ENCODE measurements around the gene MBD3. TPM values are rescaled to one million over a fixed set of nuclear protein-coding genes. Genes with fewer than 3 reads are reported as not detected.

Gene MBD3
- total RNA-seq, 1 donor from 2014 or later: 111 TPM

- H3K9me3 Mint-ChIP-seq: no peaks in the 10 kb centered on the region
- no peaks in the 10 kb centered on the region for H3K4me1 Mint-ChIP-seq
- DNase-seq (ENCODE audit: low spot score in 2 of 2, unreplicated experiment in 2 of 2): no peak
- no peak overlapping the region for H3K27ac Mint-ChIP-seq
- peaks cover 37% of the 10 kb centered on the region for H3K36me3 Mint-ChIP-seq
- H3K27me3 Mint-ChIP-seq (ENCODE audit: low read depth): no peaks in the 10 kb centered on the region
- no peak overlapping the region for H3K4me3 Mint-ChIP-seq
- TF ChIP-seq CTCF (IDR thresholded peaks at IDR 0.05; ENCODE audit: unreplicated experiment): no peak
Measured at GRCh38 chr19:1582201-1582600, 10.5 kb downstream of the MBD3 start.

GRCh38 chr19:1580957-1581356 lies 11.7 kb downstream of the MBD3 start:
- TF ChIP-seq CTCF (IDR thresholded peaks at IDR 0.05; ENCODE audit: unreplicated experiment): no peak
- DNase-seq (ENCODE audit: low spot score in 2 of 2, unreplicated experiment in 2 of 2): no peak
- Mint-ChIP-seq H3K4me3 (no peak overlapping the region), H3K27ac (no peak overlapping the region), H3K27me3 (ENCODE audit: low read depth) (no peaks in the 10 kb centered on the region), H3K36me3 (peaks cover 34% of the 10 kb centered on the region), H3K9me3 (no peaks in the 10 kb centered on the region), H3K4me1 (no peaks in the 10 kb centered on the region)

- H3K9me3 Mint-ChIP-seq: no peaks in the 10 kb centered on the region
- peaks cover 28% of the 10 kb centered on the region for H3K36me3 Mint-ChIP-seq
Measured at GRCh38 chr19:1580382-1580781, 12.3 kb downstream of the MBD3 start.

GRCh38 chr19:1579222-1579621 lies 13.4 kb downstream of the MBD3 start:
- no peak for DNase-seq (ENCODE audit: low spot score in 2 of 2, unreplicated experiment in 2 of 2)
- Mint-ChIP-seq H3K4me3 (no peak overlapping the region), H3K36me3 (peaks cover 22% of the 10 kb centered on the region), H3K27me3 (ENCODE audit: low read depth) (no peaks in the 10 kb centered on the region), H3K9me3 (no peaks in the 10 kb centered on the region), H3K27ac (no peak overlapping the region), H3K4me1 (no peaks in the 10 kb centered on the region)
- no peak for TF ChIP-seq CTCF (IDR thresholded peaks at IDR 0.05; ENCODE audit: unreplicated experiment)

More at GRCh38 chr19:1580382-1580781, 12.3 kb downstream of the MBD3 start:
- no peak overlapping the region for H3K4me3 Mint-ChIP-seq
- no peaks in the 10 kb centered on the region for H3K4me1 Mint-ChIP-seq
- no peak for TF ChIP-seq CTCF (IDR thresholded peaks at IDR 0.05; ENCODE audit: unreplicated experiment)
- no peaks in the 10 kb centered on the region for H3K27me3 Mint-ChIP-seq (ENCODE audit: low read depth)
- DNase-seq (ENCODE audit: low spot score in 2 of 2, unreplicated experiment in 2 of 2): no peak
- no peak overlapping the region for H3K27ac Mint-ChIP-seq

- H3K36me3 Mint-ChIP-seq: peaks cover 17% of the 10 kb centered on the region
- no peaks in the 10 kb centered on the region for H3K4me1 Mint-ChIP-seq
- no peak for TF ChIP-seq CTCF (IDR thresholded peaks at IDR 0.05; ENCODE audit: unreplicated experiment)
- no peaks in the 10 kb centered on the region for H3K9me3 Mint-ChIP-seq
- DNase-seq (ENCODE audit: low spot score in 2 of 2, unreplicated experiment in 2 of 2): no peak
- no peaks in the 10 kb centered on the region for H3K27me3 Mint-ChIP-seq (ENCODE audit: low read depth)
- H3K4me3 Mint-ChIP-seq: no peak overlapping the region
- no peak overlapping the region for H3K27ac Mint-ChIP-seq
Measured at GRCh38 chr19:1577929-1578618, 14.6 kb downstream of the MBD3 start.

All from mesothelial cell of epicardium (in vitro differentiated cells).